Fibroblast of villous mesenchyme (primary cell): ENCODE data around the gene IVD. TPM values are rescaled to one million over a fixed set of nuclear protein-coding genes. Genes with fewer than 3 reads are reported as not detected.

Experiments
- DNase-seq: peaks from one replicate; pipeline ENCODE4 v3.0.0-alpha.2; 2010; ENCODE audit warnings: low read depth
- H3K4me3 ChIP-seq: 2 replicates; pipeline ENCODE4 v1.5.1; 2011; ENCODE audit warnings: low read depth, mild to moderate bottlenecking, low read length
- total RNA-seq: library from RNA; depleted of rRNA; stranded (reverse); fragments of >200 nt; gene quantifications from 2 replicates; pipeline ENCODE4 v1.2.3, GENCODE V29; 2012
- TF ChIP-seq, protein P1 (sequence below): IDR thresholded peaks from 2 replicates; pipeline ENCODE4 v1.5.1; 2012; ENCODE audit warnings: low read depth, mild to moderate bottlenecking, low read length; ENCODE audit not compliant: insufficient read depth

The IVD gene
- total RNA-seq, 1 donor, result 40.2 TPM

DNA sequence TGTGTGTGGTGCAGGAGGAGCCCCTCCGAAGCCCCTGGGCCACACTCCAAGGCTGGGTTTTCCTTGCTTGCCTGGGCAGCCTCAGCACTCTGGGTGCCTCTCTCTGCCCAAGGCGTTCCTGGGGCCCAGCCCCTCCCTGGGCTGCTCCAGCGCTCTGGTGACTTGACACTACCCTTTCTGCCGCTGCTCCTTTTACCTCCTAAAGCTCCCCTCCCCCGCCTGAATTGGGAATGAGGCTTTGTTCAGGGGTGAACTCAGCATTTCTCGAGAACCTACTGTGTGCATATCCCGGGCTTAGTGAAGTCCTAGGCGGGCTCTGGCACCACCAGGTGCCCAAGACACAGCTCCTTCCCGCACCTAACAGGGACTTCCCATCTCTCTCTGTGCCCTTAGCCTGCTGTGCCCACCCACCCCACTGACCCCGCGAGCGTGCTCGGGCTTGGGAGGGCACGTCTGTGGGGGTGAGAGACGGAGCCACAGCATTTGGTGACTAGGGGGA is 33.9 kb downstream of the IVD start:
- TF ChIP-seq, protein P1, sequence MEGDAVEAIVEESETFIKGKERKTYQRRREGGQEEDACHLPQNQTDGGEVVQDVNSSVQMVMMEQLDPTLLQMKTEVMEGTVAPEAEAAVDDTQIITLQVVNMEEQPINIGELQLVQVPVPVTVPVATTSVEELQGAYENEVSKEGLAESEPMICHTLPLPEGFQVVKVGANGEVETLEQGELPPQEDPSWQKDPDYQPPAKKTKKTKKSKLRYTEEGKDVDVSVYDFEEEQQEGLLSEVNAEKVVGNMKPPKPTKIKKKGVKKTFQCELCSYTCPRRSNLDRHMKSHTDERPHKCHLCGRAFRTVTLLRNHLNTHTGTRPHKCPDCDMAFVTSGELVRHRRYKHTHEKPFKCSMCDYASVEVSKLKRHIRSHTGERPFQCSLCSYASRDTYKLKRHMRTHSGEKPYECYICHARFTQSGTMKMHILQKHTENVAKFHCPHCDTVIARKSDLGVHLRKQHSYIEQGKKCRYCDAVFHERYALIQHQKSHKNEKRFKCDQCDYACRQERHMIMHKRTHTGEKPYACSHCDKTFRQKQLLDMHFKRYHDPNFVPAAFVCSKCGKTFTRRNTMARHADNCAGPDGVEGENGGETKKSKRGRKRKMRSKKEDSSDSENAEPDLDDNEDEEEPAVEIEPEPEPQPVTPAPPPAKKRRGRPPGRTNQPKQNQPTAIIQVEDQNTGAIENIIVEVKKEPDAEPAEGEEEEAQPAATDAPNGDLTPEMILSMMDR, result no peak

DNA sequence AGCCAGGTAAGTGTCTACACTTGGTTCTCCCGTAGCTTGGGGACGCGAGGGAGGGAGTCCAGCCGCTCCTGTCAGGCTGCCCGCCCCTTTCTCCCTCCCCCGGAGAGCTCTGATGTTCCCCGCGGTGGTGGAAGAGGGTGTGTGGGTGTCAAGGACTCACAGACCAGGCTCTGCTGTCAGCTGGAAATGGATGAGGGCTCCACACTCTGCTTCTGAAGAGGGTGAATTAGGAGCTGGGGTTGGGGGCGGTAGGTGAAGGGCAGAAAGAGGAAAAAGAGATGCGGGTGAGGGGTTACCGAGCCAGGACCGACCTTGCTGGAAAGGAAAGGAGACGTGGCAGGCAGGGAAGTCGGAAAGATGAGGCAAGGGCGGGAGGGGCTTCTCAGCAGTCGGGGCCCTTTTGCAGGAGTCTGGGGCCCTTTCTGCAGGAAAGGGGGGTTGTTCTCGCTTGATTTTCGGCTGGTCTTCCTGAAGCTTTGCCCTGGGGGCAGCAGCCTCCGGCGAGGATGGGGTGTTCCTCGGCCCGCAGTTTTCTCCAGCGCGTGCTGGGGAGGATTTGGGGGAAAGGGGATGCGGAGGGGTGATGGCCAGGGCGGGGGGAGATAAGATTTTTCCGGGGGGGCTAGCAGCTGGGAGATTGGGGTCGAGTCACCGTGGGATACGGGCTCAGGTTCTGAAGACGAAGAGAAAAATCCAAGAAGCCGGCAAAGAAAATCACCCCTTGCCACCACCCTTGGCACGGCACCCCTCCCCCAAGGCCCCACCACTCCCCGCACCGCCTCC is 34.6 kb downstream of the IVD start:
- TF ChIP-seq, protein P1, result no peak
- peak overlapping the region; percentile 76 for H3K4me3 ChIP-seq
- peak; percentile 49 for DNase-seq

More for the DNA sequence above, 33.9 kb downstream of the IVD start:
- DNase-seq, result no peak
- H3K4me3 ChIP-seq, result peak overlapping the region; percentile 76

DNA sequence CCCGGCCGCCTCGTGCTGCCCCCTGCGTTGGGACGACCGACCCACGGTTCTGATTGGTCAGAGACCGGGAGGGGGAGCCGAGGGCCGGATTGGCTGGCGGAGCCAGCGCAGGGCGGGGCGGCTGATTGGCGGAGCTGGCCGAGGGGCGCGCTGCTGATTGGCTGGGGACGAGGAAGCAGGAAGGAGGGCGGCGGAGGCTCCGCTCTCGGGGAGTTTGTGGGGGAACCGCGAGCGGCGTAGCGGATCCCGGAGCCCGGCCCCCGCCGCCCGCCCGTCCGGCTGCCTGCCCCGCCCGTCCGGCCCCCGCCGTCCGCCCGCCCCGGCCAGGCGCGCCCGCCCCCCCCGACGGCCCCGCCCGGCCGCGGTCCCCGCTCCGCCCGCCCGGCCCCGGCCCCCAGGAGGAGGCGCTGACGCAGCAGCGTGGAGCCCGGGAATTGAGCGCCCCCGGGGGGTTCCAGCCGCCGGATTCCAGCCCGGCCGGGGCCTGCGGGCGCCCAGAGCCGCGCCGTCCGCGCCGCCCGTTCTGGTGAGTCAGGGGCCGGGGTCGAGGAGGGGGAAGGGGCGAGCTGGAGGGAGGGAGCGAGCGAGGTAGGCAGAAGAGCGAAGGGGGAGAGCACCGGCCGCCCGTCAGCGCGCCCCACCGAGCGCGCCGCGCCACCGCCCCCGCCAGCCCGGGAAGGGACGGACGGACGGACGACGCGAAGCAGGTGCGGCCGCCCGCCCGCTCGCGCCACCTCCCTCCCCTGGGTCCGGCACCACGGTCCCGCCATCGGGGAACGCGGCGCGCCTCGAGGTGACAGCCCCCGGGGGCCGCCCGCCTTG is 35.4 kb downstream of the IVD start, which contains the start of gene BAHD1:
TSS of gene BAHD1 (plus strand) at position 211 of the 822 bp plus-strand sequence. CDS start 17,512 bp downstream, outside the sequence.
- DNase-seq, result peak; percentile 95
- H3K4me3 ChIP-seq, result peak within 1 kb of the TSS; percentile 76
- TF ChIP-seq, protein P1, result no peak

DNA sequence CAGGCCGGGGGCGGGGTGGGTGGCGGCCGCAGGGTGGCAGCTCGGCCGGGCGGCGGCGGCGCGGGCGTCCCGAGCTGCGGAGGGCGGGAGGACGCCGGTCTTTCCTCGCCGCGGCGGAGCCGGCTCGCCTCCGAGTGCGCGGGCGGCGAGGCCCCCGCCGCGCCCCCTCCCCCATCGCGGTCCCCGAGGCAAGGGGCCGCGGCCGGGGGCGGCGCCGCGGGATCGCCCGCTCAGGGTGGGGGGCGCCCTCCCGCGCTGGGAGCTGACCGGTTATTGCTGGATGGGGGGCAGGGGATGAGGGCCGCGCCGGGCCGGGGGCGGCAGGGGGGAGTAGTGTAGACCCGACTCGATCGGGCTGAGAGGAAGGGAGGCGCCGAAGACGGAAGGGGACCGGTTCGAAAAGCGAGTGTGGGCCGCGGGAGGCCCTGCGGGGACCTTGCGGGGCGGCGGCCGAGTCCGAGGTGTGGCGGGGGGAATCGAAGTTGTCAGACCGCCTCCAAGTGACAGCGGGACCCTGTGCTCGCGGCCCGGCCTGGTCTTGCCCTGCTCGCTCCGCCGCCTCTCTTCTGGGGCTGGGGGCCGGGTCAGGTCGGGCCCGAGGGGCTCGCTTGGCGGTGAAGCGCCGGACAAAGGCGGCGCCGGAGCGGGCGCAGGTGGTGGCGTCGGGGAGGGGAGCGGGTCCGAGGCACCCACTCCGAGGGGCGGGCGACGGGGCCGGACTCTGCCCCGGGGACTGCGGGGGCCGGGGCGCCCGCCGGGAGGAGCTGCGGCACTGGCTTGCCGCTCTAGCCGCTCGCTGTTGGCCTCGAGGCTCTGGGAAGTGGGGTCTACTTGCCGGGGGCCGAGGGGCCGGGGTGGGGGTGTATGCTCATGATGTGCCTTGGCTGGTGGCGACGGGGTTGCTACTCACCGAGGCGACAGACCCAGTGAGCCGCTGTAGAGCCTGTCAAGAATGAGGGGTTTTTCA is 36.3 kb downstream of the IVD start:
- TF ChIP-seq, protein P1, result peak; percentile 9
- DNase-seq, result no peak

DNA sequence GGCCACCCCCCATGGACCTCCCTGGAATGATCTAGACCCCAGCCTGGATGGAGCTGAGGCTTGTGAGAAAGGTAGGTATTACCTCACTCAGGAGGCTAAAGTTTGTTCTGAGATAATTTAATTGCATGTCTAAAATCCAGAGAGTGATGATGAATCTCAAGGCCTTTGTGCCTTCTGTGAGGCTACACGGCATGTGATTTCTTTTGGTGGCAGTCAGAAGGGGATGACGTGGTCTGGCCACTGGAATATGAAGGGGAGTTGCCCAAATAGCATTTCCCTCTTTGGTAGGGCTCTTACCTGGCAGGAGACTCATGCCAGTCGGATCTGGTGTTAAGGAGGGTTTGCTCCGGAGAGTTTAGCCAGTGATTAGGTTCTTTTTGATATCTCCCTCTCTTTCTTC is 37.7 kb downstream of the IVD start:
- no peak for DNase-seq
- no peak overlapping the region for H3K4me3 ChIP-seq
- TF ChIP-seq, protein P1, result no peak

More for the DNA sequence above, 36.3 kb downstream of the IVD start:
- peak overlapping the region; percentile 76 for H3K4me3 ChIP-seq

DNA sequence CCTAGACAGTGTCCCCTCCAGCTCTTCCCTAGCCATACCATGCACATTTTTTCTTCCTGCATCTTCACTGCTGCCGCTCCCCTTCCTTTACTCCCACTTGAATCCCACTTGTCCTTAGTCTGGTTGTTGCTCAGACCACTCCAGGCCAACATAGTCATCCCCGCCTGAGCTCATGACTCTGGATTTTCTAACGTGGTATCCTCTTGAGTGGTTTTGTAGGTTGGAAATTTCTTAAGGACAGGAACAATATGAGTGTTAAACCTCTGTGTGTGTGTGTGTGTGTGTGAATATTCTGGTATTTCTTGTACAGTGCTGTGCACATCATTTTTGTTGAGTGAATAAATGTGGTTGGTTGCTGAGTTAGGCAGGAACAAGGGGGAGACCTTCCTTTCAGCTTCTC is 38.3 kb downstream of the IVD start:
- no peak overlapping the region for H3K4me3 ChIP-seq
- TF ChIP-seq, protein P1, result no peak
- DNase-seq, result no peak
